HepG2 (cell line): ENCODE results near the gene FMC1. TPM values are rescaled to one million over a fixed set of nuclear protein-coding genes. Genes with fewer than 3 reads are reported as not detected.

Source experiments
- FOXP1 ChIP-seq, 2 experiments: fragments of 450-650 bp in 1 of 2; IDR thresholded peaks; 2 replicates each; pipeline ENCODE4 v1.6.1; 2017 to 2018; ENCODE audit warnings: antibody characterized with exemption in 1 of 2
- GMEB2 ChIP-seq: IDR thresholded peaks from 2 replicates; pipeline ENCODE4 v1.6.1; 2016; ENCODE audit warnings: missing biosample characterization, missing genetic modification reagents, low read depth
- HBP1 ChIP-seq: IDR thresholded peaks from 2 replicates; pipeline ENCODE4 v1.6.1; 2016; ENCODE audit warnings: low read depth, control low read depth
- KMT2A ChIP-seq: sonication (generic); formaldehyde crosslinking; IDR thresholded peaks from 2 replicates; pipeline ENCODE4 v1.4.0; 2020; ENCODE audit warnings: missing genetic modification reagents
- NFYB ChIP-seq: sonication (generic); formaldehyde crosslinking; IDR thresholded peaks from 2 replicates; pipeline ENCODE4 v1.4.0; 2020; ENCODE audit warnings: missing genetic modification reagents
- PAWR ChIP-seq: sonication (generic); formaldehyde crosslinking; IDR thresholded peaks from 2 replicates; pipeline ENCODE4 v1.4.0; 2020; ENCODE audit warnings: missing genetic modification reagents, mild to moderate bottlenecking, borderline replicate concordance
- POLR2G ChIP-seq: fragments of 200-400 bp; formaldehyde crosslinking; IDR thresholded peaks from 2 replicates; pipeline ENCODE4 v1.6.1; 2018; ENCODE audit warnings: mild to moderate bottlenecking, low read depth, low read length, moderate library complexity
- SNAPC4 ChIP-seq: sonication (generic); formaldehyde crosslinking; IDR thresholded peaks from 2 replicates; pipeline ENCODE4 v1.4.0; 2020; ENCODE audit warnings: mild to moderate bottlenecking, missing genetic modification reagents
- TFAP4 ChIP-seq: sonication (generic); IDR thresholded peaks from 2 replicates; pipeline ENCODE4 v1.6.1; 2016; ENCODE audit warnings: low read depth, borderline replicate concordance
- TGIF2 ChIP-seq: IDR thresholded peaks from 2 replicates; pipeline ENCODE4 v1.6.1; 2016; ENCODE audit warnings: control low read depth, missing compliant biosample characterization
- ZBTB21 ChIP-seq: sonication (generic); formaldehyde crosslinking; IDR thresholded peaks from 2 replicates; pipeline ENCODE4 v1.4.0; 2020; ENCODE audit warnings: missing genetic modification reagents
- ZNF180 ChIP-seq: sonication (generic); formaldehyde crosslinking; IDR thresholded peaks from 2 replicates; pipeline ENCODE4 v1.4.0; 2020; ENCODE audit warnings: low read depth, missing genetic modification reagents, borderline replicate concordance
- ZNF280B ChIP-seq: sonication (generic); formaldehyde crosslinking; IDR thresholded peaks from 2 replicates; pipeline ENCODE4 v1.5.0; 2020; ENCODE audit warnings: missing genetic modification reagents, mild to moderate bottlenecking, borderline replicate concordance
- ZNF564 ChIP-seq: sonication (generic); formaldehyde crosslinking; IDR thresholded peaks from 2 replicates; pipeline ENCODE4 v1.8.1; 2023; ENCODE audit warnings: mild to moderate bottlenecking, missing genetic modification reagents
- ZNF720 ChIP-seq: sonication (generic); formaldehyde crosslinking; IDR thresholded peaks from 2 replicates; pipeline ENCODE4 v1.4.0; 2020; ENCODE audit warnings: missing genetic modification reagents
- ZNF761 ChIP-seq: sonication (generic); formaldehyde crosslinking; conservative IDR thresholded peaks from 2 replicates; pipeline ENCODE4 v1.4.0; 2020; ENCODE audit warnings: mild to moderate bottlenecking, missing genetic modification reagents
- ZNF839 ChIP-seq: sonication (generic); formaldehyde crosslinking; IDR thresholded peaks from 2 replicates; pipeline ENCODE4 v1.4.0; 2020; ENCODE audit warnings: missing genetic modification reagents, mild to moderate bottlenecking, borderline replicate concordance
- ZSCAN22 ChIP-seq: sonication (generic); formaldehyde crosslinking; IDR thresholded peaks from 2 replicates; pipeline ENCODE4 v1.4.0; 2020; ENCODE audit warnings: mild to moderate bottlenecking, missing genetic modification reagents
- polyA plus RNA-seq, 8 experiments: library from polyadenylated mRNA; depleted of rRNA in 3 of 8; stranded (reverse) in 7 of 8; unstranded in 1 of 8; fragments of >200 nt; fragmentation: Illumina TruSeq in 4 of 8; extraction: Trizol in 4 of 8; gene quantifications; 2 replicates each; pipeline versions ENCODE4 v1.2.1 to v1.2.3, GENCODE V29; 2011 to 2016; ENCODE audit warnings: low read depth in 4 of 8, missing spikeins in 1 of 8, mixed read lengths in 1 of 8; ENCODE audit not compliant: insufficient read depth in 1 of 8
- total RNA-seq, 5 experiments: library from RNA; depleted of rRNA; stranded (reverse); fragments of >200 nt; fragmentation: Illumina TruSeq; extraction: Trizol; gene quantifications; 2 replicates each; pipeline ENCODE4 v1.2.3, GENCODE V29; 2016; ENCODE audit warnings: low read depth in 1 of 5

The FMC1 gene
- total and polyA plus RNA-seq, 2 of the 13 experiments (the other 11 are each of a cell fraction or from before 2014, with no cell fraction given) = 39.2 to 50.7 TPM

- TF ChIP-seq ZNF280B (CRISPR knock-in tag) (peak; percentile 15; the same call in 1 of the 2 replicates), ZNF720 (no peak), HBP1 (CRISPR knock-in tag) (no peak), PAWR (CRISPR knock-in tag) (peak; percentile 80; the same call in 1 of the 2 replicates), ZNF180 (CRISPR knock-in tag) (peak; percentile 36; the same call in 1 of the 2 replicates), TFAP4 (peak; percentile 74; the same call in 1 of the 2 replicates), GMEB2 (CRISPR knock-in tag) (peak; percentile 94), POLR2G (peak; percentile 97), KMT2A (CRISPR knock-in tag) (peak; percentile 79; the same call in 1 of the 2 replicates), FOXP1 (IDR thresholded peaks at IDR 0.05) (no peak), FOXP1 (CRISPR knock-in tag; IDR thresholded peaks at IDR 0.05) (no peak), NFYB (CRISPR knock-in tag) (peak; percentile 77), ZBTB21 (CRISPR knock-in tag) (peak; percentile 61; the same call in 1 of the 2 replicates), ZSCAN22 (CRISPR knock-in tag) (no peak; the same call in 1 of the 2 replicates), ZNF564 (peak; percentile 68), ZNF839 (CRISPR knock-in tag) (0 out of 2 replicates have a peak, but pooled peaks have one; percentile 35), SNAPC4 (CRISPR knock-in tag) (peak; percentile 69; the same call in 1 of the 2 replicates), ZNF761 (peak; percentile 93), TGIF2 (CRISPR knock-in tag) (0 out of 2 replicates have a peak, but pooled peaks have one; percentile 17)
Observed at GRCh38 chr7:139359366-139360209, 18.5 kb downstream of the FMC1 start, which contains the start of gene LUC7L2 (continued).
